HG02642 (cell line): ENCODE measurements around the gene HMCN2.

Experiments
- ATAC-seq: cut with Tn5 transposase; IDR thresholded peaks from one replicate; pipeline ENCODE4 v1.9.1; 2021; ENCODE audit warnings: mild to moderate bottlenecking; ENCODE audit not compliant: unreplicated experiment, poor library complexity

HMCN2 gene

GRCh38 chr9:130305381-130305780 is 39.8 kb downstream of the HMCN2 start:
- ATAC-seq, result no peak

- ATAC-seq, result no peak
These were observed 41.5 kb downstream of the HMCN2 start for GRCh38 chr9:130306823-130307666.

- no peak for ATAC-seq
These were observed 42.0 kb downstream of the HMCN2 start for GRCh38 chr9:130307667-130307943.

GRCh38 chr9:130308081-130308571 is 42.6 kb downstream of the HMCN2 start:
- ATAC-seq, result no peak

GRCh38 chr9:130309689-130310455 is 44.3 kb downstream of the HMCN2 start:
- ATAC-seq, result no peak

- no peak for ATAC-seq
These were observed 44.9 kb downstream of the HMCN2 start for GRCh38 chr9:130310456-130310855.

GRCh38 chr9:130311003-130311402 is 45.4 kb downstream of the HMCN2 start:
- no peak for ATAC-seq

GRCh38 chr9:130311408-130312140 is 46.0 kb downstream of the HMCN2 start:
- no peak for ATAC-seq

GRCh38 chr9:130313103-130313858 is 47.7 kb downstream of the HMCN2 start:
- ATAC-seq, result no peak

GRCh38 chr9:130315446-130316226 is 50.1 kb downstream of the HMCN2 start:
- ATAC-seq, result no peak

GRCh38 chr9:130316430-130316829 is 50.9 kb downstream of the HMCN2 start:
- ATAC-seq, result no peak

GRCh38 chr9:130319300-130319699 is 53.7 kb downstream of the HMCN2 start:
- ATAC-seq, result no peak

GRCh38 chr9:130319944-130320712 is 54.6 kb downstream of the HMCN2 start:
- no peak for ATAC-seq

- no peak for ATAC-seq
These were observed 55.3 kb downstream of the HMCN2 start for GRCh38 chr9:130320723-130321481.

- ATAC-seq, result no peak
These were observed 56.0 kb downstream of the HMCN2 start for GRCh38 chr9:130321539-130321938.

GRCh38 chr9:130323051-130323745 is 57.6 kb downstream of the HMCN2 start:
- no peak for ATAC-seq

GRCh38 chr9:130325921-130326320 is 60.4 kb downstream of the HMCN2 start:
- ATAC-seq, result no peak
